GM18861 (cell line): ENCODE measurements around the gene MAP4.
"Not testable (repeated sequence)": the region's sequence is repeated elsewhere in the genome, so short reads cannot be mapped to it uniquely, and the experiment has no call there.

ENCODE experiments used
- ATAC-seq: cut with Tn5 transposase; IDR thresholded peaks from one replicate; pipeline ENCODE4 v1.9.1; 2021; ENCODE audit not compliant: unreplicated experiment

MAP4 gene

GRCh38 chr3:47902746-47903145 is 113.5 kb downstream of the MAP4 start:
- ATAC-seq: no peak

DNA sequence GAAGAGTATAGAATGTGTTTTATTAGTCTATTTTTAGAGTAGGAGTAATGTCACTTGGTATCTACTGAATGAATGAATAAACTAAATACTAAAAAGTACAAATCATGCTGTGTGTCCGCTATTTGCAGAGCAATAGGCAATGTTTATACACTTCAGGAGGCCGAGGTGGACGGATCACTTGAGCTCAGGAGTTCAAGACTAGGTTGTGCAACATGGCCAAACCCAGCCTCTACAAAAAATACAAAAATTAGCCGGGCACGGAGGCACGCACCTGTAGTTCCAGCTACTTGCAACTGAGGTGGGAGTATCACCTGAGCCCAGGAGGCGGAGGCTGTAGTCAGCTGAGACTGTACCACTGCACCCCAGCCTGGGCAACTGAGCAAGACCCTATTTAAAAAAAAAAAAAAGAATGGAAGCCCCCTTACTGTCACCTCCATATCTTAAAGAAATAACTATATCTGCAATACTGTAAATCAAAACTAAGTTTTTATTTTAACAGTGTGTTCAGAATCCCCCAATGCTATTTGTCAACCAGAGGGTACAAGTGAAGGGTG is 114.9 kb downstream of the MAP4 start:
- ATAC-seq: no peak

GRCh38 chr3:47899495-47900108 is 116.6 kb downstream of the MAP4 start:
- ATAC-seq: no peak

DNA sequence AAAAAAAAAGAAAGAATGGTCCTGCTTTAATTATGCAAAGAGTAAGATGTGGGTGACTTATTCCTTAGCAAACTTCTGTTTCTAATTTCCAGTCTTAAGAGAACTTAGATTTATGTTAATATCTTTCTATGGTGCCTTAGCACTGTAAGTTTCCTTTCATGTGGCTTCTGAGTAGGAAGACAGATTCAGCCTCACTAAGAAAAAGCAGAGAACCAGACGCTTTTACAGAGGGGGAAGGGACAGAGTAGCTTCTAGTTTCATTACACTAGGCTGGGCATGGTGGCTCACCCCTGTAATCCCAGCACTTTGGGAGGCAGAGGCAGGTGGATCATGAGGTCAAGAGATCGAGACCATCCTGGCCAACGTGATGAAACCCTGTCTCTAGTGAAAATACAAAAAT is 118.3 kb downstream of the MAP4 start:
- ATAC-seq: no peak

GRCh38 chr3:47896736-47897135 is 119.5 kb downstream of the MAP4 start:
- ATAC-seq: no peak

DNA sequence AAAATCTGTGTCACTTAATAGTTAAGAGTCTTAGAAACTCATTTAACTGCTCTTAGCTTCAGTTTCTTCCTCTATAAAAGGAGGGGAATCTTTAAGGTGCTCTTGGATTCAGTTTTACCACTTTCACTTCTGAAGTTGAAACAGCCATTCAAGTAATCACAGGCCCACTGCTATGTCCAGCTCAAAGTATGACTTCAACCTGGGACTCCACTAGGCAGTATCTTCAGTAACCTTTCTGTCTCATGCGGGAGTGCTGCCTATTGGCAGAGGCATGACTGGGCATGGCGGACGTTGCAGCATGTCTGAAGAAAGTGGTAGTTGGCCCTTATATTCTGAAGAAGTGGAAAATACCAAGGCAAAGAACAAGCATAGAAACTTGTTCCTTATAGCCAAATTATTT is 121.0 kb downstream of the MAP4 start:
- ATAC-seq: no peak

- ATAC-seq: no peak
Observed at GRCh38 chr3:47892286-47893040, 123.8 kb downstream of the MAP4 start.

- ATAC-seq: no peak
Observed at GRCh38 chr3:47891613-47892005, 124.6 kb downstream of the MAP4 start.

- no peak for ATAC-seq
Observed at GRCh38 chr3:47890828-47891612, 125.2 kb downstream of the MAP4 start.

GRCh38 chr3:47890126-47890827 is 125.9 kb downstream of the MAP4 start:
- no peak for ATAC-seq

DNA sequence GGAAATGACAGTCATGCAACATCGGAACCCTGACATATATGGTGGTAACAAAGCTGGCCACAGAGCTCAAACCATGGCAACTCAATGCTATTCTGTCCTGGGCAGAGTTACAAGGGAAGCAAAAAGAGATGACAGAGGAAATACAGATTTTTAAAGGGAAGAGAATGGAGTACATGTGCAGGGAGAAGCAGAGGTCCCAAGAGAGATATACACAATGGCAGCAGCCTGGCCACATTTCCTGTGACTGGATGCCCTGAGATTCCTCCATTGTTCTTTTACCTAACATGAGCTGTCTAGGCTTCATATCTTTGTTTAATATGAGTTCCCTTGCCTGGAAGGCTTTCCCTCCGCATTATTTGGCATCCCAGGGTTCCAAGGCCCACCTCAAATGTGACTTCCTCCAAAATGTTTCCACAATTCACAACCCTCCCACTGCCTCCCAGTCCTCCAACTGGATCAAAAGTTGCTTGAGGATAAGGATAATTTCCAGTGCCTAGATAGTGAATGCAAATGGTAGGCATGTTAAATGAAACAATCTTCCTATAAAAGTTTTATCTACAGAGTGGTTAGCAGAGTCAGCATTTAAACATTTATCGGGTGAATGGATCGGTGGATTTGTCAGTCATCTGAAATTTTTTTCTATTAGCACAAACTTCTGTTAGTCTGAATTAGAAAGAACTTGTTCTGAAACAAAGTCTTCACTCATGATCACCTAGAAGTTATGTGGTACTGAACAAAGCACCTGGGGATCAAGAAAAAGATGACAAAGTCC is 127.0 kb downstream of the MAP4 start:
- no peak for ATAC-seq

GRCh38 chr3:47887991-47888390 is 128.2 kb downstream of the MAP4 start:
- not testable (repeated sequence) for ATAC-seq

GRCh38 chr3:47885168-47885567 is 131.0 kb downstream of the MAP4 start:
- no peak for ATAC-seq

- ATAC-seq: no peak
Observed at GRCh38 chr3:47884603-47885002, 131.6 kb downstream of the MAP4 start.

DNA sequence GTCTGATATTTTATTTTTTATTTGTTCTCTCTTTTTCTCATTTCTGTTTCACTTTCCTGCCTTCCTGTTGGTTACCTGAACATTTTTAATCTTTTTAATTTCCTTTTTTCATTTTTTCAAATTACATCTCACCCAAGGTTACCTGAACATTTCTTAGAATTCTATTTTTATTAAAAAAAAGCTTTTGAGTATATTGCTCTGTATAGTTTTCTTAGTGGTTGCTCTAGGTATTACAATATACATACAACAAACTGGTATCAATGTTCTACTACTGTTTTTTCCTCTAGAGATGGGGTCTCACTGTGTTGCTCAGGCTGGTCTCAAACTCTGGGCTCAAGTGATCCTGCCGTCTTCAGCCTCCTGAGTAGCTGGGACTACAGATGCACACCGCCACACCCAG is 133.9 kb downstream of the MAP4 start:
- ATAC-seq: no peak

DNA sequence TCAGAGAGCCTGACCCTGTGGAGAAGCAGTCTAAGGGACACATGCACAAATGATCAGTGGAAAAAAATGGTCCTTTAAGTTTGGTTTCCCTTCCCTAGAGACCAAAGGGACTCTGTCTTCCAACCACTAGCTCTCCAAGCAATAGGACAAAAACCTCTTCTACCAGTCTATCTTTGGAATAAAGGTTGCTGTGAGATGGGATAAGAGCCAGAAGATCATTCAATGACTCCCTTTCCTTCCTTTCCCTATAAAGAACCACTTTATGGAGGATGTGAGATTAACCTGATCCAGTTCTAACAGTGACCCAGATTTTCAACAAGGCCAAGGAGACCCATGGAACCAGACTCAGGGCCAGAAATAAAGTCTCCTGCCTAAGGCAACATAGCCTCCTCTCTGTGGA is 138.5 kb downstream of the MAP4 start:
- no peak for ATAC-seq

DNA sequence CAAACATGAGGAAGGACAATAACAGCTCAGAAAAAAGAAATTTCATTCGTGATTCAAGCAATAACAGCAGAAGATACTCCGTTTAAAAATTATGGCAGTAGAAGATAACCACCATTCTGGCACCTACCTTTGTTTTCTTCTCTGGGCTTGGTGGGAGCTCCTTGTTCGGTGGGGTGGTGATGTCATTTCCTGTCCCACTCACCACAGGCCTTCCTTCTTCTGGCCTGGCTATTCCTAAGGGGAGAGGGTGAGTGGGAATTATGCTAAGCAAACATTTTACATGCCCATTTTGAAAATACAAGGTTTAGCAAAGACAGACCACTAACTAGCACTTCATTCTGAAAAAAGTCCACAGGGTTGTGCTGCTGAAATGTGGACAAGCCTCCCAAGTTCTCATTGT is 138.9 kb downstream of the MAP4 start:
- no peak for ATAC-seq

DNA sequence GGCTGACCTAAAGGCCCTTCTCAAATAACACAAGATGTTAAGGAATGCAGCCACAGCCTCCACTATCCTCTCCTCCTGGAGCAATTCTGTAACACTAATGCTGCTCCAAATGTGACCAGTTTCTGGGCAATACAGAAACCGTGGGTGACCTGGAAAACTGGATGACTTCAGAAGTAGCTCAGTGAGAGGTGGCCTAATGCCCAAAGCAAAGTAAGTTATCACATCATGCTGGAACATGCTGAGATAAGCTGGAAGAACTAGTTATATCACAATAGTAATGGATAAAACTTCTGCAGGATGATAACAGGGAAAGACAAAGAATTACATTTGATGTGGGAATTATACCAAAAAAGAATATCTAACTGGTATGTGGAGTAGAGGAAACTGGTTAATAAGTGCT is 141.3 kb downstream of the MAP4 start:
- ATAC-seq: no peak

GRCh38 chr3:47874438-47874837 is 141.8 kb downstream of the MAP4 start:
- ATAC-seq: no peak

- ATAC-seq: no peak
Observed at GRCh38 chr3:47872916-47873315, 143.3 kb downstream of the MAP4 start.
